Fibroblast of lung (primary cell): Measurements from ENCODE around the gene POLN. TPM values are rescaled to one million over a fixed set of nuclear protein-coding genes. Genes with fewer than 3 reads are reported as not detected.

Experiments used
- DNase-seq, 2 donors: peaks; one replicate each; pipeline versions ENCODE4 v3.0.0 to v3.0.0-alpha.2; 2010; ENCODE audit warnings: low read depth in 2 of 2
- H2AFZ ChIP-seq: 2 replicates; pipeline ENCODE4 v1.5.1; 2012; ENCODE audit warnings: low read length, control low read depth, inconsistent platforms
- H3K27ac ChIP-seq: 2 replicates; pipeline ENCODE4 v1.5.1; 2011; ENCODE audit warnings: low read length, control low read depth; ENCODE audit not compliant: insufficient read depth
- H3K27me3 ChIP-seq: 2 replicates; pipeline ENCODE4 v1.5.1; 2011; ENCODE audit warnings: mild to moderate bottlenecking, low read length; ENCODE audit not compliant: control insufficient read depth, insufficient read depth
- H3K36me3 ChIP-seq: 2 replicates; pipeline ENCODE4 v1.5.1; 2011; ENCODE audit warnings: low read length; ENCODE audit not compliant: control insufficient read depth, insufficient read depth
- H3K4me1 ChIP-seq: 2 replicates; pipeline ENCODE4 v1.5.1; 2011; ENCODE audit warnings: low read length; ENCODE audit not compliant: control insufficient read depth, insufficient read depth; ENCODE audit errors: extremely low read depth
- H3K4me2 ChIP-seq: 2 replicates; pipeline ENCODE4 v1.5.1; 2011; ENCODE audit warnings: low read length, control low read depth; ENCODE audit not compliant: insufficient read depth; ENCODE audit errors: extremely low read depth
- H3K4me3 ChIP-seq, 4 experiments: fragments of 200-600 bp in 1 of 4; sonication (generic) in 1 of 4; replicated peaks in 1 of 4; 2 replicates each; pipeline ENCODE4 v1.5.1; 2011 to 2016; ENCODE audit warnings: low read length in 4 of 4, low read depth in 3 of 4, mild to moderate bottlenecking in 3 of 4, control low read depth in 2 of 4, inconsistent platforms in 1 of 4, mixed read lengths in 1 of 4; ENCODE audit not compliant: insufficient read depth in 1 of 4; ENCODE audit errors: control extremely low read depth in 1 of 4
- H3K79me2 ChIP-seq: 2 replicates; pipeline ENCODE4 v1.5.1; 2012; ENCODE audit warnings: mild to moderate bottlenecking, low read length, inconsistent platforms; ENCODE audit not compliant: control insufficient read depth, insufficient read depth
- H3K9ac ChIP-seq: 2 replicates; pipeline ENCODE4 v1.5.1; 2011; ENCODE audit warnings: mild to moderate bottlenecking, low read length, control low read depth; ENCODE audit not compliant: insufficient read depth
- H3K9me3 ChIP-seq: 2 replicates; pipeline ENCODE4 v1.5.1; 2012; ENCODE audit warnings: low read depth, low read length; ENCODE audit not compliant: control insufficient read depth, insufficient read depth
- H4K20me1 ChIP-seq: 2 replicates; pipeline ENCODE4 v1.5.1; 2011; ENCODE audit warnings: low read length; ENCODE audit not compliant: control insufficient read depth, insufficient read depth; ENCODE audit errors: extremely low read depth
- CTCF ChIP-seq, 2 donors: IDR thresholded peaks in 1 of 2; conservative IDR thresholded peaks in 1 of 2; 1 replicate in 1 of 2; 2 replicates in 1 of 2; pipeline ENCODE4 v1.5.1; 2011 to 2012; ENCODE audit warnings: low read length in 2 of 2, control low read depth in 1 of 2, inconsistent platforms in 1 of 2, low read depth in 1 of 2, mild to moderate bottlenecking in 1 of 2
- EZH2 ChIP-seq: IDR thresholded peaks from 2 replicates; pipeline ENCODE4 v1.5.1; 2012; ENCODE audit warnings: low read length, control low read depth, mild to moderate bottlenecking; ENCODE audit errors: missing control alignments
- polyA plus RNA-seq, 2 donors: library from polyadenylated mRNA; depleted of rRNA in 1 of 2; stranded (reverse) in 1 of 2; unstranded in 1 of 2; fragments of >200 nt; gene quantifications; 2 replicates each; pipeline ENCODE4 v1.2.1, GENCODE V29; 2011 to 2012; ENCODE audit warnings: missing spikeins in 1 of 2
- total RNA-seq: library from RNA; depleted of rRNA; stranded (reverse); fragments of >200 nt; gene quantifications from 2 replicates; pipeline ENCODE4 v1.2.1, GENCODE V29; 2014

Gene POLN
- total and polyA plus RNA-seq, 2 donors (not counting 1 experiment from before 2014, with no cell fraction given) = 0.58 to 5.6 TPM

GRCh38 chr4:2042204-2042946, 199.5 kb downstream of the POLN start:
- no peak for DNase-seq
- no peak overlapping the region for H3K27ac ChIP-seq

DNA sequence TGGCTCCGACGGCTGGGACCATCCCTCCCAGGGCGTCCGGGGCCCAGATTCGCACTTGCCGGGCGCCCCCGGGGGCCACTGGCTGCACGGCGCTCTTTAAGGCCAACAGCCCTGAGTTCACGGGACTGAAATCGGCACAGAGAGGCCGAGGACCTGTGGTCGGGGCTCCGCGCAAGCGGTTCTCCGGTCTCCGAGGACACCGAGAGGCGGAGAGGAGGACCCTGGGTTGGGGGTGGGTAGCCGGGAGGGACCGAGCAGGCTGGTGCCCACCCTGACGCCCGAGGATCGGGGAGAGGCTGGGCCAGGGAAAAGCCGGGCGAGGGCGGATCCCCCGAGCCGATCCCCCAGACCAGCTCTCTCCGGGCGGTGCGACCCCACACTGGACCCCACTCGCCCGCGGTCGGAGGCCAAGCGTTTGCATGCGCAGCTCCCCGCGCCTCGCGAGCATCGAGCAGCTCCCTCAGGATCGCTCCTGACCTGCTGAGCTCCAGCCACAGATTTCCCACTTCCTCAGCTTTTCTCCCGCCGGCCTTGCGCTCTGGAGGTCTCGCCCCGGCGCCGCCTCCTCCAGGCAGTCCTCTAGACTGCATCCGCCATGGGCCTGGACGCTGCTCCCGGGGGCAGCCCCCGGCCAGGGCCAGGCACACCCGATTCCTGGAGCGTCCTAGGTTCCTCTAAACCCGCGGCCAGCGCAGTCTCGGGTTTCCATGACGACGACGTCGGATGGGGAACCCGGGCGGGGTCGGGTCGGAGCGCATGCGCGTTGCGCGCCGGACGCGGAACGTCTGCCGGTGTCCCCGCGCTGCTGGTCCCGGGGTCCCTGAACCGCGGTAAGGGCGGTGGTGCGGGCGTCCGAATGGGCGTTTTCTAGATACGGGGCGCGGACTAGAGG, 200.4 kb downstream of the POLN start:
- no peak overlapping the region for H3K27ac ChIP-seq
- H3K36me3 ChIP-seq = no peaks in the 10 kb centered on the region
- H3K4me1 ChIP-seq = peaks cover 2% of the 10 kb centered on the region
- peak overlapping the region; percentile 74 for H2AFZ ChIP-seq
- peak; percentile 51 to 75 for DNase-seq
- TF ChIP-seq CTCF (conservative IDR thresholded peaks at IDR 0.05 in 1 of 2, IDR thresholded peaks at IDR 0.05 in 1 of 2; ENCODE audit: low read depth in 1 of 2, low read length in 2 of 2) (no peak), EZH2 (peak; percentile 88)
- H3K79me2 ChIP-seq = no peaks in the 10 kb centered on the region
- peaks cover 11% of the 10 kb centered on the region for H3K27me3 ChIP-seq
- no peaks in the 10 kb centered on the region for H4K20me1 ChIP-seq
- H3K9ac ChIP-seq = peak overlapping the region; percentile 37
- peak overlapping the region; percentile 56 to 78 (median 72) for H3K4me3 ChIP-seq
- H3K9me3 ChIP-seq = no peaks in the 10 kb centered on the region
- H3K4me2 ChIP-seq = peak overlapping the region; percentile 93

More at GRCh38 chr4:2042204-2042946, 199.5 kb downstream of the POLN start:
- H3K4me1 ChIP-seq = peaks cover 2% of the 10 kb centered on the region
- H3K9ac ChIP-seq = no peak overlapping the region
- no peaks in the 10 kb centered on the region for H3K36me3 ChIP-seq
- no peaks in the 10 kb centered on the region for H4K20me1 ChIP-seq
- peak overlapping the region; percentile 56 to 78 (median 72) for H3K4me3 ChIP-seq
- H3K79me2 ChIP-seq = no peaks in the 10 kb centered on the region
- H3K9me3 ChIP-seq = no peaks in the 10 kb centered on the region
- H3K4me2 ChIP-seq = peak overlapping the region; percentile 32
- TF ChIP-seq CTCF (conservative IDR thresholded peaks at IDR 0.05 in 1 of 2, IDR thresholded peaks at IDR 0.05 in 1 of 2; ENCODE audit: low read depth in 1 of 2, low read length in 2 of 2) (no peak), EZH2 (no peak)
- no peak overlapping the region for H2AFZ ChIP-seq
- H3K27me3 ChIP-seq = peaks cover 7% of the 10 kb centered on the region
